HCT116 (cell line): ENCODE results near the gene CLCN1. TPM values are rescaled to one million over a fixed set of nuclear protein-coding genes. Genes with fewer than 3 reads are reported as not detected.

Experiments used
- ATAC-seq: fragments of 200-7000 bp; cut with Tn5 transposase; 2 replicates; pipeline ENCODE4 v1.9.1; 2020; ENCODE audit warnings: mild to moderate bottlenecking, moderate library complexity
- BruUV-seq: library from RNA; stranded (reverse); fragments of 400-500 nt; replicated peaks from 2 replicates; lab custom pipeline; 2021; lab: Mats Ljungman, UMichigan
- CTCF ChIA-PET: fragments of 300-600 bp; sonication (Branson Sonifier 250); formaldehyde crosslinking; loops from one replicate; lab custom pipeline; 2021; ENCODE audit warnings: antibody characterized with exemption; lab: Charles Lee
- POLR2A ChIA-PET: fragments of 300-600, 350-600 bp; sonication (Branson Sonifier 250); formaldehyde crosslinking; loops from one replicate; lab custom pipeline; 2021; ENCODE audit warnings: antibody characterized with exemption; lab: Charles Lee
- RAD21 ChIA-PET, 2 experiments: fragments of 300-600 bp; sonication (Branson Sonifier 250); formaldehyde crosslinking; loops; one replicate each; lab custom pipeline; 2023; ENCODE audit warnings: low total read pairs in 2 of 2; ENCODE audit not compliant: uncharacterized antibody in 2 of 2, unreplicated experiment in 2 of 2, low non-redundant PET in 1 of 2; lab: Charles Lee
- DNase-seq: peaks from one replicate; pipeline ENCODE4 v3.0.0-alpha.2; 2010; ENCODE audit warnings: low read depth, low spot score
- H2AFZ ChIP-seq: fragments of 200-600 bp; shearing (Covaris generic), sonication (generic); 2 replicates; pipeline ENCODE4 v1.6.1; 2017; ENCODE audit warnings: low read depth, mixed run types, mixed read lengths, antibody characterized with exemption, low read length; ENCODE audit not compliant: poor library complexity, severe bottlenecking
- H3K27ac ChIP-seq: 2 replicates; pipeline ENCODE4 v1.5.1; 2012; ENCODE audit warnings: low read depth, low read length
- H3K27me3 ChIP-seq: fragments of 200-600 bp; sonication (generic); 2 replicates; pipeline ENCODE4 v1.6.1; 2016; ENCODE audit warnings: mixed run types, low read length, mixed read lengths; ENCODE audit not compliant: insufficient read depth
- H3K36me3 ChIP-seq, 2 experiments: fragments of 200-500 bp in 1 of 2; fragments of 200-600 bp in 1 of 2; sonication (Bioruptor generic) in 1 of 2; sonication (generic) in 1 of 2; 2 replicates each; pipeline versions ENCODE4 v1.5.1 to v1.6.1; 2014 to 2016; ENCODE audit warnings: low read length in 2 of 2, inconsistent platforms in 1 of 2, mixed read lengths in 1 of 2, mixed run types in 1 of 2; ENCODE audit not compliant: insufficient read depth in 2 of 2, control insufficient read depth in 1 of 2
- H3K4me1 ChIP-seq, 2 experiments: fragments of 200-600 bp in 1 of 2; sonication (generic) in 1 of 2; 2 replicates each; pipeline versions ENCODE4 v1.5.1 to v1.6.1; 2012 to 2017; ENCODE audit warnings: low read length in 2 of 2, inconsistent platforms in 1 of 2, mild to moderate bottlenecking in 1 of 2, mixed read lengths in 1 of 2, mixed run types in 1 of 2, moderate library complexity in 1 of 2; ENCODE audit not compliant: insufficient read depth in 2 of 2, control insufficient read depth in 1 of 2
- H3K4me2 ChIP-seq: fragments of 200-600 bp; sonication (generic); 2 replicates; pipeline ENCODE4 v1.6.1; 2017; ENCODE audit warnings: mixed run types, low read length, mixed read lengths
- H3K4me3 ChIP-seq, 2 experiments: fragments of 200-600 bp in 1 of 2; sonication (generic) in 1 of 2; replicated peaks in 1 of 2; 2 replicates each; pipeline ENCODE4 v1.5.1; 2011 to 2016; ENCODE audit warnings: low read length in 2 of 2, control low read depth in 1 of 2, low read depth in 1 of 2, mild to moderate bottlenecking in 1 of 2, mixed read lengths in 1 of 2, mixed run types in 1 of 2
- H3K79me2 ChIP-seq: fragments of 200-600 bp; sonication (generic); 2 replicates; pipeline ENCODE4 v1.6.1; 2017; ENCODE audit warnings: mild to moderate bottlenecking, mixed run types, low read length, moderate library complexity, mixed read lengths; ENCODE audit not compliant: insufficient read depth
- H3K9ac ChIP-seq: fragments of 200-600 bp; sonication (generic); 2 replicates; pipeline ENCODE4 v1.6.1; 2016; ENCODE audit warnings: low read length, mixed read lengths
- H3K9me2 ChIP-seq: fragments of 200-600 bp; sonication (generic), shearing (Covaris generic); 2 replicates; pipeline ENCODE4 v1.6.1; 2017; ENCODE audit warnings: mixed run types, mild to moderate bottlenecking, moderate library complexity; ENCODE audit not compliant: insufficient read depth
- H3K9me3 ChIP-seq, 2 experiments: fragments of 200-500 bp in 1 of 2; fragments of 200-600 bp in 1 of 2; sonication (Bioruptor generic) in 1 of 2; sonication (generic) in 1 of 2; 2 replicates each; pipeline ENCODE4 v1.6.1; 2014 to 2017; ENCODE audit warnings: low read length in 2 of 2, mixed read lengths in 2 of 2, inconsistent platforms in 1 of 2, low read depth in 1 of 2, mild to moderate bottlenecking in 1 of 2, mixed run types in 1 of 2, moderate library complexity in 1 of 2; ENCODE audit not compliant: control insufficient read depth in 1 of 2, insufficient read depth in 1 of 2
- H4K20me1 ChIP-seq: fragments of 200-600 bp; sonication (generic), shearing (Covaris generic); 2 replicates; pipeline ENCODE4 v1.6.1; 2017; ENCODE audit warnings: mixed run types, mild to moderate bottlenecking, moderate library complexity; ENCODE audit not compliant: insufficient read depth
- ATF3 ChIP-seq: IDR thresholded peaks from 2 replicates; pipeline ENCODE4 v1.6.1; 2012
- CBX3 ChIP-seq: IDR thresholded peaks from 2 replicates; pipeline ENCODE4 v1.6.1; 2012; ENCODE audit warnings: low read depth
- EGR1 ChIP-seq: IDR thresholded peaks from 2 replicates; pipeline ENCODE4 v1.6.1; 2012; ENCODE audit warnings: low read depth
- EZH2phosphoT487 ChIP-seq: fragments of 200-600 bp; IDR thresholded peaks from 2 replicates; pipeline ENCODE4 v1.6.1; 2018; ENCODE audit warnings: antibody characterized with exemption, borderline replicate concordance
- FOSL1 ChIP-seq: IDR thresholded peaks from 2 replicates; pipeline ENCODE4 v1.6.1; 2012; ENCODE audit warnings: low read depth
- JUND ChIP-seq: IDR thresholded peaks from 2 replicates; pipeline ENCODE4 v1.6.1; 2012
- POLR2AphosphoS5 ChIP-seq: IDR thresholded peaks from 2 replicates; pipeline ENCODE4 v1.6.1; 2011; ENCODE audit warnings: mild to moderate bottlenecking, low read depth, low read length, moderate library complexity
- RAD21 ChIP-seq: IDR thresholded peaks from 2 replicates; pipeline ENCODE4 v1.6.1; 2012; ENCODE audit warnings: low read depth, mild to moderate bottlenecking
- REST ChIP-seq: IDR thresholded peaks from 2 replicates; pipeline ENCODE4 v1.6.1; 2012; ENCODE audit warnings: low read depth
- SRF ChIP-seq: IDR thresholded peaks from 2 replicates; pipeline ENCODE4 v1.6.1; 2012; ENCODE audit warnings: low read depth
- TCF7L2 ChIP-seq: IDR thresholded peaks from 2 replicates; pipeline ENCODE4 v1.7.0; 2011; ENCODE audit warnings: borderline replicate concordance, inconsistent platforms; ENCODE audit not compliant: insufficient read depth, insufficient read length; ENCODE audit errors: extremely low read depth
- YY1 ChIP-seq: IDR thresholded peaks from 2 replicates; pipeline ENCODE4 v1.6.1; 2011; ENCODE audit warnings: low read length, low read depth, moderate library complexity, mild to moderate bottlenecking; ENCODE audit not compliant: insufficient replicate concordance; ENCODE audit errors: extremely low read depth
- ZFX ChIP-seq: fragments of 450-650 bp; IDR thresholded peaks from 2 replicates; pipeline ENCODE4 v1.6.1; 2017
- intact Hi-C: fragments of 100-400 bp; cut with micrococcal nuclease; formaldehyde crosslinking; loops from 2 replicates; pipeline ENCODE4 v1.10.0; 2022
- total RNA-seq: library from RNA; stranded (reverse); gene quantifications from one replicate; pipeline ENCODE4 v1.2.1, GENCODE V29; 2021; ENCODE audit not compliant: unreplicated experiment
- TF ChIP-seq, protein P1 (sequence below), 3 experiments: fragments of 200-600 bp in 1 of 3; sonication (generic) in 1 of 3; IDR thresholded peaks in 2 of 3; conservative IDR thresholded peaks in 1 of 3; 2 replicates each; pipeline ENCODE4 v1.5.1; 2012 to 2017; ENCODE audit warnings: low read depth in 2 of 3, low read length in 2 of 3, antibody characterized with exemption in 1 of 3, borderline replicate concordance in 1 of 3, control low read depth in 1 of 3, mild to moderate bottlenecking in 1 of 3, mixed read lengths in 1 of 3, mixed run types in 1 of 3, moderate library complexity in 1 of 3; ENCODE audit not compliant: insufficient read depth in 1 of 3

The CLCN1 gene
- total RNA-seq, 1 experiment from 2014 or later = 0.47 TPM

- Histone ChIP-seq H3K4me2 (no peak overlapping the region), H3K9ac (no peak overlapping the region), H3K4me3 (no peak overlapping the region), H3K79me2 (peaks cover 4% of the 10 kb centered on the region; the same call in 1 of the 2 replicates), H3K27me3 (no peaks in the 10 kb centered on the region), H3K36me3 (peaks cover 57 to 79% of the 10 kb centered on the region in 2 experiments), H3K9me3 (no peaks in the 10 kb centered on the region), H3K4me1 (no peaks in the 10 kb centered on the region), H3K9me2 (no peaks in the 10 kb centered on the region), H2AFZ (no peak overlapping the region), H4K20me1 (peaks cover 5% of the 10 kb centered on the region; the same call in 1 of the 2 replicates), H3K27ac (no peak overlapping the region)
- ChIA-PET POLR2A (no interaction called here), RAD21 (no interaction called here), CTCF (no interaction called here)
- ATAC-seq (no peak), DNase-seq (no peak)
- TF ChIP-seq ATF3 = no peak
- TF ChIP-seq JUND = no peak
- no peak for TF ChIP-seq SRF
- no peak for TF ChIP-seq RAD21
- TF ChIP-seq FOSL1 = no peak
- no peak for TF ChIP-seq ZFX
- TF ChIP-seq YY1 = no peak
- TF ChIP-seq, protein P1, sequence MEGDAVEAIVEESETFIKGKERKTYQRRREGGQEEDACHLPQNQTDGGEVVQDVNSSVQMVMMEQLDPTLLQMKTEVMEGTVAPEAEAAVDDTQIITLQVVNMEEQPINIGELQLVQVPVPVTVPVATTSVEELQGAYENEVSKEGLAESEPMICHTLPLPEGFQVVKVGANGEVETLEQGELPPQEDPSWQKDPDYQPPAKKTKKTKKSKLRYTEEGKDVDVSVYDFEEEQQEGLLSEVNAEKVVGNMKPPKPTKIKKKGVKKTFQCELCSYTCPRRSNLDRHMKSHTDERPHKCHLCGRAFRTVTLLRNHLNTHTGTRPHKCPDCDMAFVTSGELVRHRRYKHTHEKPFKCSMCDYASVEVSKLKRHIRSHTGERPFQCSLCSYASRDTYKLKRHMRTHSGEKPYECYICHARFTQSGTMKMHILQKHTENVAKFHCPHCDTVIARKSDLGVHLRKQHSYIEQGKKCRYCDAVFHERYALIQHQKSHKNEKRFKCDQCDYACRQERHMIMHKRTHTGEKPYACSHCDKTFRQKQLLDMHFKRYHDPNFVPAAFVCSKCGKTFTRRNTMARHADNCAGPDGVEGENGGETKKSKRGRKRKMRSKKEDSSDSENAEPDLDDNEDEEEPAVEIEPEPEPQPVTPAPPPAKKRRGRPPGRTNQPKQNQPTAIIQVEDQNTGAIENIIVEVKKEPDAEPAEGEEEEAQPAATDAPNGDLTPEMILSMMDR (IDR thresholded peaks at IDR 0.05 in 2 of 3, conservative IDR thresholded peaks at IDR 0.05 in 1 of 3; ENCODE audit: borderline replicate concordance in 1 of 3, insufficient read depth in 1 of 3, low read depth in 2 of 3, low read length in 2 of 3) = no peak
- TF ChIP-seq REST = no peak
- TF ChIP-seq EGR1 = no peak
- TF ChIP-seq POLR2AphosphoS5 = no peak
- TF ChIP-seq CBX3 = no peak
- TF ChIP-seq EZH2phosphoT487 = no peak
- no peak for TF ChIP-seq TCF7L2
- no TSS peak for BruUV-seq
- intact Hi-C loops = loop anchor here (5.0 kb wide), 1 partner anchor 104 kb away; the partner anchor contains the start of gene EPHA1
Measured at GRCh38 chr7:143303733-143304132, 12.2 kb upstream of the CLCN1 start.
